ENCODE measurements around the gene SCN2B.

Gene SCN2B

DNA sequence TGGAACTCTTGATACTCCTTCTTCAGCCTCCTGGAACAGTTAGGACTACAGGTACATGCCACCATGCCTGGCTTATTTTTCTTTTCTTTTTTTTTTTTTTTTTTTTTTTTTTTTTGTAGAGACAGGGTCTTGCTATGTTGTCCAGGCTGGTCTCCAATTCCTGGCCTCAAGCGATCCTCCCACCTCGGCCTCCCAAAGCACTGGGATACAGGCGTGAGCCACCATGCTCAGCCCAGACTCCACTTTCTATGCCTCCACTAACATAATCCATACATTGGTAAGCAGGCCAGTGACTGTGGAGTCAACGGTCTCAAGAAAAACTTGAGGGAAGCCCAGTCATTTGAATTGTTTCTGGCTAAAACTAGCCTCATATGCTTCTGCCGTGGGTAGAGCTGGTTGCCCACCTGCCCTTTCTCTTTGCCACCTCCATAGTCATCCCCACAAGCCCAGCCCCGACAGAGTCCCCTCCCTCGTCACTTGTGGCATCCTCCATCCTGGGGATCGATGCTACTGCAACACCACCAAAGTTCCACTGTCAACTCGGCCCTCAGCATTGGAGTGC, 2.4 kb downstream of the SCN2B start:
- DNase-seq (ENCODE audit: low read depth): no peak

DNA sequence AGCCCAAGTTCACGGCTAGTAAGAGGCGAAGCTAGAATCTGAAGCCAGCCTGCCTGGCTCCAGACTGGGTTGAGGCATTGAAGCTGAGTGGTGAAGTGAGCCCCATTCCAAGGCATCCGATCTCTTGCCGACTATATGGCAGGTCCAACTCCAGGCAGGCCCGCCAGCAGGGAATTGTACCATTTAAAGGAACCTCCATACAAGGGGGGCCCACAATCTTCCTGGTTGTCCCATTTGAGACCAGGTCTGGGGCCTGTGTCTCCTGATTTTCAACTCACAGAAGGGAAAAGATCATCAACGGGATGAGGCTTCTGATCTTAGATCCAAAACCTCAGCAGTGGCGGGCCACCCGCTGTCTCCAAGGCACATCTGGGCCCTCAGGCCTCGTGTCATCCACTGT, 4.1 kb downstream of the SCN2B start:
- no peak for DNase-seq (ENCODE audit: low read depth)

DNA sequence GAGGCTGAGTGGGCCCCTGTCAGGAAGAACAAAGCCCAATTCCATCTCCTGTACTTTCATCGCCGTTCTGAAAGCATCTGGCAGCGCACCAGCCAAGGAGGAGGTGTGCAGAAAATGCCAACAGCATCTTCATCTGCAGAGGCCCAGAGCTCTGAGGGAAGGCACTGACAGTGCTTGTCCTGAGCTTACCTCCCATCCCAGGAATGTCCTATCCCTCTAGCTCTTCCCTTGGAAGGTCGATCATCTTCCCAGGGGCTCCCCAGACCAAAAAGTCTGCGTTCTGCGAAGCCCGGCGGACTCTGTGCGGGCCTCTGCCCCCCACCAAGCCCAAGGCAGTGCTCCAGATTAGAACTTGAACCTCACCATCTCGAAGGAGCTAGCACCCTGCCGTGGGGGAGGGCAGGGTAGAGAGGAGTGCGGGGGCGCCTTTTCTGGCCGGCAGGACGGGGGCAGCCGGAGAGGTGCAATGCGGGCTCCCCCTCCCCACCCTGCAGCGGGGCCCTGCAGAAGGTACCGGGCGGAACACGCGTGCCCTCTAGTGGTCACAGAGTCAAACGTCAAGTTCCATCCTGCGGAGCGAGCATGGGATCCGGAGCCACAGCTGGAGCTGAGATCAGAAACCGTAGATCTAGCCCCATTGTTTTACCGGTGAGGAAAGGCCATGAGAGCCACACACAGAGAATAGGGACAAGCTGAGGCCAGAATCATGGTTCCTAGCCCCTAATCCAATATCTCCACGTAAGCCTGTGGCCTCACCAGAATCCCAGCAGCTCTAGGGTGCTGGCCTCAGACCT, 5.0 kb downstream of the SCN2B start:
- DNase-seq (ENCODE audit: low read depth): peak; percentile 52

DNA sequence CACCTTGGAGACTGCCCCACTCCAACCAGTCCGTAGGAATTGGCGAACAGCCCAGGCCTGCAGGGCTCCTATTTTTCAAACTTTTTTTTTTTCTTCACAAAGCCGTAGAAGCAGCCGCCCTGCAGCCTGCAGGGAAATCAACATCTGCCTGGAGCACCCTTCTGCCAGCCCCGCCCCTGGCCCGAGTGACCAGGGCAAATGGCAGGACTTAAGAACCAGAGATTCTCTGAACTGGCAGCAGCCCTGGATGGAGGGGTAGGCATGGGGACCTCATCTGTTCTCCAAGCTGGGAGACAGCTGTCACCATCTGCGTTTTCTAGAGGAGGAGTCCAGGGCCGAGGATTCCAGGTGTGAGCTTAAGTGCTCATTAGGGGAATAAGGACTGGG, 5.6 kb downstream of the SCN2B start:
- DNase-seq (ENCODE audit: low read depth): no peak

DNA sequence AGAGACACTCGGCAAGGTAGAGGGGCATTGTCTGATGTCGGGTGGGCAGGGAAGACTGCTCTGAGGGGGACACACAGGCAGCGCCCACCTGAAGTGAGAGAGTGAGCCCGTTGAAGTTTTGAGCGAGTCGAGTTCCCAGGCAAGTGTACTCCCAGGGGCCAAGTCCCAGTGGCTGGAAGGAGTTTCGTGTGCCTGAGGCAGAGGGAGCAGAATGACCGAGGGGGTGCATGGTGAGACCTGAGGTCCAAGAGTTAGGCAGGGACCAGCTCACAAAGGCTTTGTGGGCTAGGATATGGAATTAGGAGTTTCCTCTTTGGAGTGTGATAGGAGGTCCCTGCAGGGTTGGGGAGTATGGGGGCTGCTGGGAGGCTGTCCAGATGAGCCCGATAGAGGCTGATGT, 6.2 kb downstream of the SCN2B start:
- no peak for DNase-seq (ENCODE audit: low read depth)

DNA sequence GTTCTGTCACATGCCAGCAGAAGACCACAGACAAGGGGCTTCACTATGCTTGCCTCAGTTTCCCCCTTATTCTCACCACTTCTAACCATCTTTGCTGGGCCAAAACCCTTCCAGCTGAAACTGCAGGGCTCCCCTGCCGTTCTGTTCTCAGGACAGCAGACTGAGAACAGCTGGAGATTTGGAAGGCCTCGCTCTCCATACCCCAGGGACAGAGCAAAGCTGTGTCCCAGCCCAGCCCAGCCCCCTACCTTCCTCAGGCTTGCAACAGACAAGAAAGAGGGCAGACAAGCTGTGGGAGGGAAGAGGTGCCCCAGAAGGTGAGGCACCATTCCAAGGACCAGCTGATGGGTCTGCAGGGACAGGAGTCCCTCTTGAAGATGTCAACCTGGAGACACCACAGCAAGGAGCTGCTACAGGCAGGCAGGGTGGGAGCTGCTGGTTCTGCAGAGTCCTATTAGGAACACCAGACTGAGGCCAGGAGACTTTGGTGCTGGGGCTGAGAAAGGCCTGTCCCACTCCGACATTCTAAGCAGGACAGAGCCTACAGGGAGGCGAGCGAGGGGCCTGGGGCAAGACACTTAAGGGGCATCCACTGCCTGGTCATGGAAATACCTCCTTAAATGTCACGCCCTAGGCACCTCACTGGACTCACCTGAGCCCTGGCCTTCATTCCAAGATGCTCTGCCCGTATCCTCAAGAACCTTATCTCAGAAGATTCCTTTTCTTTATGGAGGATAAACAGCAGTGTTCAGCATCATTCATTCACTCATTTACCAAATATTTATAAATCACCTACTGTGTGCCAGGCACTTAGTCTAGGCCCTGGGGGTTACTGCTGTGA, 6.9 kb downstream of the SCN2B start:
- DNase-seq (ENCODE audit: low read depth): no peak

DNA sequence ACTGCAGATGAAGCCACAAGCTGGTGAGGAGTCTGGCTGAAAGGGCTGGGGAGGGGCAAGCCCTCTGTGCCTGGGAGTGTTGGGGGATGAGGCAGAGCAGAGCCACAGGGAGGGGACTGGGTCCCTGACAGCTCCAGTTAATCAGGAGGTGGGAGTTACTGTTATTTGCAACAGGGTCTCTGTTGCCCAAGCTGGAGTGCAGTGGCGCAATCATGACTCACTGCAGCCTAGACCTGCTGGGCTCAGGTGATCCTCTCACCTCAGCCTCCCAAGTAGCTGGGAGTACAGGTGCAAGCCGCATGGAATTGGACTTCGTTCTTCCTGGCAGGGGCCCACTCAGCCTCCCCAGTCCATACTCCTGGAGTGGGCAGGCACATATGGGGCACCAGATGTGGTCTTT, 7.7 kb downstream of the SCN2B start:
- DNase-seq (ENCODE audit: low read depth): no peak

DNA sequence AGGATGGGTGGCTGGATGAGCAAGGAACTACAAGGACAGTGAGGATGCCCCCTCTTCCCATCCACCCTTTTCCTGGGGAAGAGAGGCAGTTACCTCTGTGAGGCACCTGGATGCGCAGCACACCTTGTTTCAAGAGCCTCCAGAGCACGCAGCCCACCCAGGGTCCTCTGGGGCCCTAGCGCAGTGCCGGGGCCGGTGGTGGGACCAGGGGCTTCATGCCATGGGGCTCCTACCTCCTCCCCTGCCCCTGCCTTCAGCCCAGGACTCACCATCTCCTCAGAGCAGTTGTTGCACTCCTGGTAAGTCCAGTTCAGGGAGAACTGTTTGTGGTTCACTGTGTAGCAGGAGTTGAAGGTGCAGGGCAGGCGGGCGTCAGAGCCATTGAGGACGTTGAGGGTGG, 8.1 kb downstream of the SCN2B start:
- DNase-seq (ENCODE audit: low read depth): no peak

DNA sequence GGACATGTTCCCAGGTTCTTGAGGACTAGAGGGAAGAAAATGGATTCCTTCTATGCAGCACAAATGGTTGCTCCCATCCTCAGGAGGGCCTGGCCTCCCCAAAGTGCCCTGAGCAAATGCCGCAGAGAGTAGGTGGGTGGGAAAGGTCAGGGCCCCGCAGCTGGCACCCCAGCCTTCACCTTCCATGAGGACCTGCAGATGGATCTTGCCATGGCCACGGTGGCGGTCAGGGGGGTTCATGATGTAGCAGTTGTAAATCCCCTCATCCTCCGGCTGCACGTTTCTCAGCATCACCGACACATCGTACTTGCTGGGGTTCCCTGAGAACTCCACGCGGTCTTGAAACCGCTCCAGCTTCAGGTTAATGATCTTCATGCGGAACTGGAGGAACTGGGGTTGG, 8.5 kb downstream of the SCN2B start:
- DNase-seq (ENCODE audit: low read depth): no peak

DNA sequence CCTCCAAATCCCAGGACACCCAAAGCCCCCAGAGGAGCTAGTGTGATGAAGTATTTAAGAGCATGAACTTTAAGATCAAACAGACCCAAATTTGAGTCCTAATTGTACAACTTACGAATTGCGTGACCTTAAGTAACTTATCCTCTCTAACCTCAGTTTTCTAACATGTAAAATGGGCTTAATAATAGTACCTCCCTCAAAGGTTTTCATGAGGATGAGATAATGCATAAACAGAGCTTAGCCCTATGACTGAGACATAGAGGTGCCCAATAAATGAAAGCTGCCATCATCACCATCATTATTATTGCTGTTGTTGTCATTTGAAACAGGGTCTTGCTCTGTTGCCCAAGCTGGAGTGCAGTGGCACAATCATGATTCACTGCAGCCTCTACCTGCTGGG, 9.2 kb downstream of the SCN2B start:
- DNase-seq (ENCODE audit: low read depth): no peak

DNA sequence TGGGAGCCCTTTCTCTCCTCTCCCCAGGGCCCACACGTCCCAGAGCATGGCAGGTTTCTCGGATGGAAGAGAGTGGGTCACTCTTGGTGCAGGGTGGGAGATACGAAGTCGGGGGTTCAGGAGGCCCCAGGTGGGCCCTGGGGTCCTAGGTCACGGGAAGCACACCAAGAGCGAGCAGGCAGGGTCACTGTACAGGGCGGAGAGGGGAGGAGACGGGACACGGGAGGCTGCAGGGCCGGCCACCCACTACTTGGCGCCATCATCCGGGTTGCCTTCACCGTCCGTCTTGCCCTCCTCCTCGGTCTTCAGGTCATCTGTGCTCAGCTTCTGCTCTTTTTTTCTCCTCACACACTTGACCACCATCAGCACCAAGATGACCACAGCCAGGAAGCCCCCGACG, 9.8 kb downstream of the SCN2B start:
- no peak for DNase-seq (ENCODE audit: low read depth)

DNA sequence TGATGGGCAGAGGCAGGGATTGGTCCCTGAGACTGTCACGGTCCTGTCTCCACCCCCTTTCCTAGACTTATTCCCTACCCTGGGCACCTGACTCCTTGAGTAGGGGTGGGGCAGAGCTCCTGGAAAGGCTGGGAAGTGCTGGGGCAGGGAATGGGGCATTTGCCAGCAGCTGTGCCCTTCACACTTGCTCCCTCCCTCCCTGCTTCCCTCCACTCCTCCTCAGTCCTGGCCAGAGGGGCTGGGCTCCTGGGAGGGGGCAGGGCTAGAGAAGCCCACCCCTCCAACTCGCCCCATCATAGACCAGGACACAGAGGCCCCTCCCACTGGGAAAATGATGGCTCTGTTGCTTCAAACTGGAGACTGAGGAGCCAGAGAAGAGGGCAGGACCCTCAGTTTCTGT, 11.6 kb downstream of the SCN2B start:
- no peak for DNase-seq (ENCODE audit: low read depth)

DNA sequence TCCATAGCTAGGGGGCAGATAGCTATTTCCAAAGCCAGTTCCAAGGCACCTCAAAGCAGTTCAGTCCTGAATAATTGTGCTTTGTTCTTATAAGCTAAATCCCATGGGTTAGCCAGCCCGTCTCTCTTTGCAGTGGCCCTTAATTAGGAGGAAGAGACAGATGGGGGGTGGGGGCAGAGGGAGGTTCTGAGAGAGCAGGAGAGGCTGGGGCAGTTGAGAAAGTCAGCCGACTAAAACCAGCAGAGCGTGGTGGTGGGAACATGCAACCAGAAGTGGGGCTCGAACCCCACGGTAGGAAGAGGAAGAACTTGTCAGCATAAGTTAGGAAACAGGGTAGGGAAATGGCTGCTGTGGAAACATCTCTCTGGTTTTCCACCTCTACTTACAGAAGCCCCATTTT, 12.9 kb downstream of the SCN2B start:
- no peak for DNase-seq (ENCODE audit: low read depth)

DNA sequence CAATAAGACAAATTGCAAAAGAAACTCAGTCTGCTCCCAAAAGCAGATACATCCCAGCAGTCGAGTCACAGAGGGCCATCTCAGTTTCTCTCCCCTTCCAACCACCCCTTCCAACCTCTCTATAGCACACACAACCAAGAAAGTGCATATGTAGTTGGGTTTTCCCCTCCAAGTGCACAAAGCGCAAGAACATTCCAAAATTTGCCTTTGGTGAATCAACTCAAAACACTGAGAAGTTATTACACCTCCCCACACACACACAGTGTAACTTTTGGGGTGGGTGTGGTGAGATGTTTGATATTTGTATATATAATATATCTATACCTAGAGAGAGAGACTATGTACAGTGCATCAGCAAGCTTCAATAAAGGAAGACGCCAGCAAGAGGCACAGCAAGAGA, 13.6 kb downstream of the SCN2B start:
- DNase-seq (ENCODE audit: low read depth): no peak

DNA sequence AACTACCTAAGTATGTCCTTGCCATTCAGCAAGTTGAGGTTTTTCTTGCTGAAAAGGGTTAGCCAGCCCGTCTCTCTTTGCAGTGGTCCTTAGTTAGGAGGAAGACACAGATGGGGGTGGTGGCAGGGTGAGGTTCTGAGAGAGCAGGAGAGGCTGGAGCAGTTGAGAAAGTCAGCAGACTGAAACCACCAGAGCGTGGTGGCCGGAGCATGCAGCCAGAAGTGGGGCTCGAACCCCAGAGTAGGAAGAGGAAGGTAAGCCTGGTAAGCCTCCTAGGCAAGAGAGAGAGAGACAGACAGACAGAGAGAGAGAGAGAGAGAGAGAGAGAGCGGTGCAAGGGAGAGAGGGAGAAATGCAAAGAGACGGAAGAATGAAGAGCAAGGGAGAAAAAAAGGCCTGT, 14.7 kb downstream of the SCN2B start:
- no peak for DNase-seq (ENCODE audit: low read depth)

DNA sequence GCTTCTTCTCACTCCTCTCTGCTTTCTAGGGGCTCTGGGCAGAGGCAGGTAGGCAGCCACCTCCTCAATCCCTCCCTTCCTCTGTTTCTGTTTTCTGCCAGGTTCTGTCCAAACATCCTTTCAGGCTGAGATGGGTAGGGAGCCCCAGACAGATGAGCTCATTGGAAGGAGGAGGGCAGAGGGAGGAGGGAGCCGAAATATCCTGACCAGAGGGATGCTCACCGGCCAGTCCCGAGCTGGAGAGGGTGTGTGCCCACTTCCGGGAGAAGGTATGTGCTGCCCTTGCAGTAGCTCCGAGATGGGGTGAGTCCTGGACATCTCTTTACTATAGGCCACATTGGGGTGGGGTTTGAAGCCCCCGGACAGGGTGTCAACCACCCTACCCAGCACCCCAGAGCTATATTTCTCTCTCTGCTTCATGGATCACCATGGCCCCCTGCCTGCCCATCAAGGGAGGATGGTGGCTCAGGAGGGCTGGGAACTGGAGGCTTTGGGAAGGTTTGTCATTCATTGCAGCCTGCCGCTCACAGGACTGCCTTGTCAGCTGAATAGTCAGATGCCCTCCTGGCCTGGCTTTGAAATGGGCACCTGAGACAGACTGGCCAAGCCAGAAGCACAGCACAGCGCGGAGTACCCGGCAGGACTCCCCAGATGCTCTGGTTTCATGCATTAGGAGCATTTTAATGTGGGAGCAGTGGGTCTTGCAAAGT, 19.1 kb downstream of the SCN2B start:
- no peak for DNase-seq (ENCODE audit: low read depth)

DNA sequence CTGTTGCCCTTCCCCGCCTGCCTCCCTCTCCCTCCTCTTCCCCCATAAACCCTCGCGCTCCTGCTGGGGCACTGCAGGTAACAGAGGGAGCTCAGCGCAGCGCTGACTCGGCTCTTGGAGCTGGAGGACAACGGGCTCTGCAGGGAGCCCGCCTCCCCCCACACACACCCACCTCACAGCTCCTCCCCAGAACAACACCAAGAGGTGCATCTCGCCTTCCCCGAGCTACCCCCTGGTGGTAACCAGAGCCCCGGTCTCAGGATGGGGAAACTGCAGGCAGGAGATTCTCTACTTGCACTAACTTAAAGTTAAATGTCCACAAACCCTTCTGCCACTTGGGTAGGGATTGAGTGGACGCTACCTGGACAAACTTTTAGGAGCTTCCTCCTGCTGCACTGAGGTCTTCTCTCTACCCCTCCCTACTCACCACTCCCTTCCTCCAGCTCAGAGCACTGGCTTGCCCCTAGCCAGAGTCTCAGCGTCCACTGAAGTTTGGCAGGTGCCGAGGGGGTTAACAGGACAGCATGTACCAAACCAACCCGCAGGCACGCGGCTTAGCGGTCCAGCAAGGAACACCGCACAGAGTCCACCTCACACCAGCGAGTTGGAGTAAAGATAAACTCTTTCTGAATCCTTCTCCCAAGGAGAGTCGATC, 19.8 kb downstream of the SCN2B start:
- DNase-seq (ENCODE audit: low read depth): no peak

DNA sequence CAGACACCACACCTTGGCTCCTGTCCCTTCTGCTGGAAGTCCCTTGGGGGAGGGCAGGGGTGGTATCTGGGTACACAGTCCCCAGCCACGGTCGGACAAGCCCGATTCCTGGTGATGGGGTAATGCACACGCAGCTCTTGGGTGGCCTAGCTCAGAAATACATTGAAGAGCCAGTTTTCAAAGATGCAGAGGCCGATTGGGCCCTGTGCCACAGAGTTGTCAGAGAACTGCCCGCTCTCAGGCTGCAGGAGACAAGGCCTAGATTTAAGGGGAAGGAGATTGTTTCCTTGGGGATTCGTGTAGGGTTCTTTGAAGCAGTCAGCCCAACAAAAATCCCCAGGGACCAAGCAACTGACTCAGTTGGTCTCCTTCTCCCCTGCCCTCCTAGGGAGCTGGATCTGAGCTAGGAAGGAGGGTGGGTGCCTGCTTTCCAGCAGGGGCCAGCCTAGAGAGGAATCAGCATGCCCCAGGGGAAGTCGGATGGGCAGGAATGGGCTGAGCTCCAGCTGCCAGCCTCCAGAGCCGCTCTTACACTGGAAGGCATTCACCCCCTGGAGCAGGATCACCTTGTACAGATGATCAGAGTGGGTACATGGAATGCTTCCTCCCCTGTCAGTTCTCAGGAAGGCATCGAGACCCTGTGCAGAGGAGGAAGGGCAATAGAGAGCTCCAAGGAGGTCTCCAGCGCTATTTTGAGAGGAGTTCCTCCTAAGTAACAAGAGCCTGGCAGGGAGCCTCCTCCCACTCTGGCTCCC, 20.5 kb downstream of the SCN2B start:
- no peak for DNase-seq (ENCODE audit: low read depth)

DNA sequence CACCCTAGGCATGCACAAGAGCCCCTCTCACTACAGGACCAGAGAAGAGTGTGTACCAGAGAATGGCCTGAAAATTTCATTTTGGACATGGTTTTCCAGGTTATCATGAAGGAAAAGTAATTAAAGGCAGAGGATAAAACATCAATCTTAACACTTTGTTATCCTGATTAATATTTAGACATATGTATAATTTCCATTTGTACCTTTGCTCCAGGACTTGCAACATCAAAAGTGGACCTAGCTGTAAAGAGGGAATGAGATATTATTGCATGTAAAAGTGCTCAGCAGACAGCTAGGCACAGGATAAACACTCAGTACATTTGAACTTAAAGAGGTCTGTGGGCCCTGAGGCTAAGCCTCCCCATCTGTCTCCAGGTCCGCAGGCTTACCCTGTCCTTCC, 21.8 kb downstream of the SCN2B start:
- DNase-seq (ENCODE audit: low read depth): no peak

DNA sequence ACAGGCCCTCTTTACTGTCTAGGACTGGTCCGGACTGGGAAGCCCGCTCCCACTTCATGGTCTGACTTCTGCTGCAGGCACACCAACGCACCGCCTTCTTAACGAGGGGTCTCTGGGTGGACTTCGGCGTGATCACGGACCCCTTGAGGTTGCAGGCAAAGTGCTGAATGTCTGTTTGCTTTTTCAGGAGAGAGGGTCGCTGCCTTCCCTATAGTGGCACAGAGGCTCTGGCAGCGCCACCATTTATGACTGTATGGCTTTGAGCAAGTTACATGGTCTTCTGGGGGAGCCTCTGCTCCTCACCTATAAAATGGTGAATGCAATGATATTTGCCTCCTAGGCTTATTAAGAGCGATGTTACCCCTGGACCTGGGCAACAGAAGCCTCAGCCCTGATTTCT, 22.5 kb downstream of the SCN2B start:
- DNase-seq (ENCODE audit: low read depth): no peak

DNA sequence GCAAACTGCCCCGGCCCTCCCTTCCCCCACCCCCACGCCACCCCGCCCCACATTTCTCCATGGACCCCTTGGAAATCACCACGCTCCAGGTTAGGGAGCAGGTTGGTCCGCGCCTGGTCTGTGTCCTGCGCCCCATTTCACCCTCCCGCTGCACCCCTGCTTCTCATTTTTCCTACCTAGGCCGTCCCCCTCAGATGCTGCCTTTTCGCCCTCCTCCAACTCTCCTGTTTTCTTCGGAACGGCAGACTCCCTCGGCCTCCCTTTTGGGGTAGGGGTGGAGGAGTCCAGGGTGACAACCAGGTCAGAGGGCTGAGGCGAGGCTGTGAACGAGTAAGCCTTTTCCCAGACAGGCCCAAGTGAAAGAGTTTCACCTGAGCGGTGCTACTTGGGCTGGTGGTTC, 22.9 kb downstream of the SCN2B start:
- no peak for DNase-seq (ENCODE audit: low read depth)
